A549 treated with AZD2906 at 1 μM for 4 hours (cell line): ENCODE measurements around the gene PTPRQ. TPM values are rescaled to one million over a fixed set of nuclear protein-coding genes. Genes with fewer than 3 reads are reported as not detected.

Experiments used
- total RNA-seq: library from RNA; stranded (reverse); fragments of 200-300 nt; extraction: Qiagen RNA extraction; gene quantifications from 5 replicates; pipeline ENCODE4 v1.2.3, GENCODE V29; 2022

Gene PTPRQ, protein sequence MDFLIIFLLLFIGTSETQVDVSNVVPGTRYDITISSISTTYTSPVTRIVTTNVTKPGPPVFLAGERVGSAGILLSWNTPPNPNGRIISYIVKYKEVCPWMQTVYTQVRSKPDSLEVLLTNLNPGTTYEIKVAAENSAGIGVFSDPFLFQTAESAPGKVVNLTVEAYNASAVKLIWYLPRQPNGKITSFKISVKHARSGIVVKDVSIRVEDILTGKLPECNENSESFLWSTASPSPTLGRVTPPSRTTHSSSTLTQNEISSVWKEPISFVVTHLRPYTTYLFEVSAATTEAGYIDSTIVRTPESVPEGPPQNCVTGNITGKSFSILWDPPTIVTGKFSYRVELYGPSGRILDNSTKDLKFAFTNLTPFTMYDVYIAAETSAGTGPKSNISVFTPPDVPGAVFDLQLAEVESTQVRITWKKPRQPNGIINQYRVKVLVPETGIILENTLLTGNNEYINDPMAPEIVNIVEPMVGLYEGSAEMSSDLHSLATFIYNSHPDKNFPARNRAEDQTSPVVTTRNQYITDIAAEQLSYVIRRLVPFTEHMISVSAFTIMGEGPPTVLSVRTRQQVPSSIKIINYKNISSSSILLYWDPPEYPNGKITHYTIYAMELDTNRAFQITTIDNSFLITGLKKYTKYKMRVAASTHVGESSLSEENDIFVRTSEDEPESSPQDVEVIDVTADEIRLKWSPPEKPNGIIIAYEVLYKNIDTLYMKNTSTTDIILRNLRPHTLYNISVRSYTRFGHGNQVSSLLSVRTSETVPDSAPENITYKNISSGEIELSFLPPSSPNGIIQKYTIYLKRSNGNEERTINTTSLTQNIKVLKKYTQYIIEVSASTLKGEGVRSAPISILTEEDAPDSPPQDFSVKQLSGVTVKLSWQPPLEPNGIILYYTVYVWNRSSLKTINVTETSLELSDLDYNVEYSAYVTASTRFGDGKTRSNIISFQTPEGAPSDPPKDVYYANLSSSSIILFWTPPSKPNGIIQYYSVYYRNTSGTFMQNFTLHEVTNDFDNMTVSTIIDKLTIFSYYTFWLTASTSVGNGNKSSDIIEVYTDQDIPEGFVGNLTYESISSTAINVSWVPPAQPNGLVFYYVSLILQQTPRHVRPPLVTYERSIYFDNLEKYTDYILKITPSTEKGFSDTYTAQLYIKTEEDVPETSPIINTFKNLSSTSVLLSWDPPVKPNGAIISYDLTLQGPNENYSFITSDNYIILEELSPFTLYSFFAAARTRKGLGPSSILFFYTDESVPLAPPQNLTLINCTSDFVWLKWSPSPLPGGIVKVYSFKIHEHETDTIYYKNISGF (N-terminal part only)
- 0.01 to 0.03 TPM (median 0.02 TPM) in 4 of 5 replicates, not detected in the other for total RNA-seq

DNA sequence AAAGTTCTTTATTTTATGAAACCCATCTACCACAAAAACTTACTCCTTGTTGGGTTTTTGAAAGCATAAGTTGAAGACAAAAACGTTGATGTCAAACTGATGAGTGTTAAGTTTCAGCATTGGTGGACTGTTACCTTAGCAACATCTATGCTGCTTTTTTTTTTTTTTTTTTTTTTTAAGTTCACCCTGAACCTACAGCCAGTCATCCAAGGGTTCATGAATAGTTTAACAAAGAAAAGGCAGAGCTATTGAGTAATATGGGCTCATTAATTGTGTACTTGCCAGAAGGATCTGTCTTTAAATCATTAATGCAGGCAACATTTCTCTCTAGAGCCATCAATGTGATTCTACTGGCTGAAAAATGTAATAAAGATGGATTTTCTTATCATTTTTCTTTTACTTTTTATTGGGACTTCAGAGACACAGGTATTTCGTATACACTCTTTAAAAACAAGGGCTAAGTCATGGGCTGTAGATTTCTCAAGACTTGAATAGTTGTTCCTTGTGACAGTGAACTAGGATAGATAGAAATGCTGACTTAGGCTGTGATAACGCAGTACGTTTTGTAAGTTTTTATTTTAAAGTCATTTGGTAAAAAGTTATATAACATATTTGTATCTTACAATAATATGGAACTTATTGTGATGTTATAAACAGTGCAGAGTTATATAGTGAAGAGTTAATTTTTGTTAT lies at the start of gene PTPRQ:
PTPRQ (plus strand) TSS at position 262 of the 693 bp plus-strand sequence; CDS start at position 373, 111 bp downstream.

DNA sequence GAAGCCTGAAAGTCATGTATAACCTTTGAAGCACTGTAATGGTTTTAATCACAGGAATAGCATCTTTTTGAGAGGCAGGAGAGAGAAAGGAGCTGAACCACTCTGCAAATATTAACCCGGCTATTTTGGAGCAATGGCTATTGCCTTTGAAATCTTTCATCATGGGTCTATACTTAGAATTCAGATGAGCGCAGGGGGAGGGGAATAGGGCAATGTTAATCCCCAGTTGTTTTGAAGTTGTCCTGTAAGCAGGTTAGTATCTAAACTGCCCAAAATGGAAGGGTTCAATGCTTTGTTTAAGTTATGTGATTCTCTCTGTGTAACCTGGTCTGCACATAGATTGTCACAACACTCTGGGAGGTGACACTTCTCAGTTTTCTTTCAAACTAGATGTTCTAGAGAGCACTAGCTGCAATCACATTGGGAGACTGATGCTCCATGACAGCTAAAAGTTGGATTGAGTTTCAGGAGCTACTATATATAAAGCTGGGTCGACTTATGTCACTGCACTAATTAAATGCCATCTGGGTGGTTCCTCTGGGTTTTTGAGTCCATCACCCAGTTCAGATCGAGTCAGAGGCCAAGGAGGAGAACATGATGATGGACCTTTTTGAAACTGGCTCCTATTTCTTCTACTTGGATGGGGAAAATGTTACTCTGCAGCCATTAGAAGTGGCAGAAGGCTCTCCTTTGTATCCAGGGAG lies 263.2 kb downstream of the PTPRQ start, which contains the start of gene MYF6:
MYF6 (plus strand) TSS at position 509 of the 704 bp plus-strand sequence; CDS start at position 595, 86 bp downstream.

GRCh38 chr12:80716696-80717469 lies 272.8 kb downstream of the PTPRQ start, which contains the start of gene MYF5:
TSS of gene MYF5 (plus strand) at chr12:80716912. CDS start at chr12:80717064, 152 bp downstream.

